Osteoblast (primary cell): ENCODE measurements around the gene ASPSCR1. TPM values are rescaled to one million over a fixed set of nuclear protein-coding genes. Genes with fewer than 3 reads are reported as not detected.

Experiments
- DNase-seq: peaks from one replicate; pipeline ENCODE4 v3.0.0; 2011; ENCODE audit warnings: low spot score, mixed read lengths; ENCODE audit not compliant: insufficient read length; ENCODE audit errors: missing footprints
- H2AFZ ChIP-seq: 2 replicates; pipeline ENCODE4 v1.6.0; 2011; ENCODE audit warnings: mild to moderate bottlenecking, low read length
- H3K27ac ChIP-seq: 2 replicates; pipeline ENCODE4 v1.5.1; 2011; ENCODE audit warnings: mild to moderate bottlenecking, low read depth, low read length, moderate library complexity
- H3K27me3 ChIP-seq: 2 replicates; pipeline ENCODE4 v1.6.0; 2012; ENCODE audit warnings: mild to moderate bottlenecking, control low read depth, inconsistent platforms, low read length, moderate library complexity; ENCODE audit not compliant: insufficient read depth
- H3K36me3 ChIP-seq: 2 replicates; pipeline ENCODE4 v1.5.1; 2011; ENCODE audit warnings: mild to moderate bottlenecking, low read length, control low read depth, moderate library complexity; ENCODE audit not compliant: insufficient read depth
- H3K4me1 ChIP-seq: 2 replicates; pipeline ENCODE4 v1.5.1; 2011; ENCODE audit warnings: mild to moderate bottlenecking, low read length, control low read depth, moderate library complexity; ENCODE audit not compliant: insufficient read depth
- H3K4me2 ChIP-seq: 2 replicates; pipeline ENCODE4 v1.6.0; 2011; ENCODE audit warnings: mild to moderate bottlenecking, low read length; ENCODE audit not compliant: insufficient read depth
- H3K4me3 ChIP-seq: fragments of 200-600 bp; sonication (generic); 3 replicates; pipeline ENCODE4 v1.5.1; 2012; ENCODE audit warnings: mild to moderate bottlenecking, low read length, inconsistent platforms; ENCODE audit not compliant: insufficient read depth
- H3K79me2 ChIP-seq: 2 replicates; pipeline ENCODE4 v1.6.0; 2012; ENCODE audit warnings: mild to moderate bottlenecking, low read length, control low read depth, inconsistent platforms; ENCODE audit not compliant: insufficient read depth
- H3K9me3 ChIP-seq: 2 replicates; pipeline ENCODE4 v1.5.1; 2011; ENCODE audit warnings: low read depth, low read length, control low read depth
- H4K20me1 ChIP-seq: 2 replicates; pipeline ENCODE4 v1.6.0; 2012; ENCODE audit warnings: mild to moderate bottlenecking, low read length, control low read depth; ENCODE audit not compliant: insufficient read depth
- total RNA-seq: library from RNA; depleted of rRNA; stranded (reverse); fragments of >200 nt; gene quantifications from 2 replicates; pipeline ENCODE4 v1.2.3, GENCODE V29; 2012
- TF ChIP-seq, protein P1 (sequence below): IDR thresholded peaks from 2 replicates; pipeline ENCODE4 v1.5.1; 2011; ENCODE audit warnings: mild to moderate bottlenecking, low read depth, low read length, moderate library complexity; ENCODE audit errors: extremely low read depth

Gene ASPSCR1
- total RNA-seq, 1 donor = 35.8 TPM

DNA sequence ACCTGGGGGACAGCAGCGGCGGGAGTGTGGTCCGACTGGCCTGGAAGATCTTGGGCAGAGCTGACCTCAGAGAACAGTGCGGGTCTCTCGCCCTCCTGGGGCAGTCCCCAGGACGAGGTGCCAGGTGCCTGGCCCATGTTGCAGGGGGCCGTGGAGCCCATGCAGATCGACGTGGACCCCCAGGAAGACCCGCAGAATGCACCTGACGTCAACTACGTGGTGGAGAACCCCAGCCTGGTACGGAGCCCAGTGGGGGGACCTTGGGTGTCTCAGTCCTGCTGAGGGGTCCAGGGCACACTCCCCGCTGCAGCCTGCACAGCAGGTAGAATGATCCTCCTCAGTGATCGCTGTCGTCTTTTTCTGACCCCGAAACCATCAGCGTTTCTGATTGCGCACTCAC lies 75.7 kb downstream of the ASPSCR1 start:
- H3K4me2 ChIP-seq = peak overlapping the region; percentile 81
- H3K36me3 ChIP-seq = peaks cover 36% of the 10 kb centered on the region

DNA sequence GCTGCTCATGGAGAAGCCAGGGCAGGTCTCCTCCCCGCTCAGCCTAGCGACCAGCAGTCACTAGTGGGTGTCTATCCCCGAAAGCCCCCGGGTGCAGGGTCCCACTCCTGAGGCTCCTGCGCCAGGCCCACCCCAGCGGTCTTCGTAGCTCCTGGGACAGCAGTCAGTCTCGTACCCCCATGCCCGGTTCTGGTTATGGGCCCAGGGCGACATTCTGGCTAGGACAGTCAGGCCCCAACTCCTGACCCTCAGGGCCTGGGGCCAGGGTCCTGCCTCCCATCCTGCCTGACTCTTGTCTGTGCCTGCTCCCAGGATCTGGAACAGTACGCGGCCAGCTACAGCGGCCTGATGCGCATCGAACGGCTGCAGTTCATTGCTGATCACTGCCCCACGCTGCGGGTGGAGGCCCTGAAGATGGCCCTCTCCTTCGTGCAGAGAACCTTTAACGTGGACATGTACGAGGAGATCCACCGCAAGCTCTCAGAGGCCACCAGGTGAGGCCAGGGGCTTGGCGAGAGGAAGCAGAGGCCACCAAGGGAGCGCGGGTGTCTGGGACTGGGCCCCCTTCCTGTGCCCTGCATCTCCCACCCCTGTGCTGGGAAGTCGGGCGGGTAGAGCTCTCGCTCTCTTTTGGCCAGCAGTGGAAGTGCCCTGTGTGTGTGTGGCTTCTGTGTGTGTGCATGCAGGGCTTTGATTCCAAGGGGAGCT lies 76.3 kb downstream of the ASPSCR1 start:
- Histone ChIP-seq H3K79me2 (peaks cover 46% of the 10 kb centered on the region), H2AFZ (no peak overlapping the region), H3K27me3 (no peaks in the 10 kb centered on the region), H3K36me3 (peaks cover 32% of the 10 kb centered on the region), H3K4me1 (peaks cover 12% of the 10 kb centered on the region), H3K9me3 (no peaks in the 10 kb centered on the region), H4K20me1 (peaks cover 4% of the 10 kb centered on the region), H3K4me2 (peak overlapping the region; percentile 81), H3K4me3 (no peak overlapping the region), H3K27ac (no peak overlapping the region)
- DNase-seq = peak; percentile 86
- TF ChIP-seq, protein P1, sequence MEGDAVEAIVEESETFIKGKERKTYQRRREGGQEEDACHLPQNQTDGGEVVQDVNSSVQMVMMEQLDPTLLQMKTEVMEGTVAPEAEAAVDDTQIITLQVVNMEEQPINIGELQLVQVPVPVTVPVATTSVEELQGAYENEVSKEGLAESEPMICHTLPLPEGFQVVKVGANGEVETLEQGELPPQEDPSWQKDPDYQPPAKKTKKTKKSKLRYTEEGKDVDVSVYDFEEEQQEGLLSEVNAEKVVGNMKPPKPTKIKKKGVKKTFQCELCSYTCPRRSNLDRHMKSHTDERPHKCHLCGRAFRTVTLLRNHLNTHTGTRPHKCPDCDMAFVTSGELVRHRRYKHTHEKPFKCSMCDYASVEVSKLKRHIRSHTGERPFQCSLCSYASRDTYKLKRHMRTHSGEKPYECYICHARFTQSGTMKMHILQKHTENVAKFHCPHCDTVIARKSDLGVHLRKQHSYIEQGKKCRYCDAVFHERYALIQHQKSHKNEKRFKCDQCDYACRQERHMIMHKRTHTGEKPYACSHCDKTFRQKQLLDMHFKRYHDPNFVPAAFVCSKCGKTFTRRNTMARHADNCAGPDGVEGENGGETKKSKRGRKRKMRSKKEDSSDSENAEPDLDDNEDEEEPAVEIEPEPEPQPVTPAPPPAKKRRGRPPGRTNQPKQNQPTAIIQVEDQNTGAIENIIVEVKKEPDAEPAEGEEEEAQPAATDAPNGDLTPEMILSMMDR = no peak

More for the DNA sequence above, 75.7 kb downstream of the ASPSCR1 start:
- Histone ChIP-seq H3K4me3 (peak overlapping the region; percentile 91), H2AFZ (no peak overlapping the region), H3K27me3 (no peaks in the 10 kb centered on the region), H3K9me3 (no peaks in the 10 kb centered on the region), H3K27ac (no peak overlapping the region), H3K4me1 (peaks cover 12% of the 10 kb centered on the region), H4K20me1 (peaks cover 4% of the 10 kb centered on the region), H3K79me2 (peaks cover 46% of the 10 kb centered on the region)
- DNase-seq = peak; percentile 58
- TF ChIP-seq, protein P1 = no peak

DNA sequence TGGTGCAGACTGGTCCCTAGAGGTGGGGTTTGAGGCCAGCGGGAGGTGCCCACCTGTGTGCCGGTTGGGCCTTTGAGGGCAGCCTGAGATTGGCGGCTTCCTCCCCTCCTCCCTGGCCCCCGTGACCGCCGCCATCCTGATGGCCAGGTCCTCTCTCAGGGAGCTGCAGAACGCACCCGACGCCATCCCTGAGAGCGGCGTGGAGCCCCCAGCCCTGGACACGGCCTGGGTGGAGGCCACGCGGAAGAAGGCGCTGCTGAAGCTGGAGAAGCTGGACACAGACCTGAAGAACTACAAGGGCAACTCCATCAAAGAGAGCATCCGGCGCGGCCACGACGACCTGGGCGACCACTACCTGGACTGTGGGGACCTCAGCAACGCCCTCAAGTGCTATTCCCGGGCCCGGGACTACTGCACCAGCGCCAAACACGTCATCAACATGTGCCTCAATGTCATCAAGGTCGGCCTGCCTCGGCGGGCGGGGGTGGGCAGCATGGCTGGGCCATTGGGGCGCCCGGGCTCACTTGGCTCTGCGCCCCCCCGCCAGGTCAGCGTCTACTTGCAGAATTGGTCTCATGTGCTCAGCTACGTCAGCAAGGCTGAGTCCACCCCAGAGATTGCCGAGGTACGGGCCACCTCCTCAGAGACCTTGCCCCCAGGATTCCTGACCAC lies 77.1 kb downstream of the ASPSCR1 start:
- no peak overlapping the region for H3K4me3 ChIP-seq
- DNase-seq = peak; percentile 78
- peaks cover 4% of the 10 kb centered on the region for H4K20me1 ChIP-seq
- H3K36me3 ChIP-seq = peaks cover 32% of the 10 kb centered on the region
- TF ChIP-seq, protein P1 = no peak
- H2AFZ ChIP-seq = no peak overlapping the region
- H3K9me3 ChIP-seq = no peaks in the 10 kb centered on the region
- H3K27me3 ChIP-seq = no peaks in the 10 kb centered on the region
- H3K4me2 ChIP-seq = no peak overlapping the region
- H3K4me1 ChIP-seq = peaks cover 12% of the 10 kb centered on the region
- no peak overlapping the region for H3K27ac ChIP-seq
- peaks cover 44% of the 10 kb centered on the region for H3K79me2 ChIP-seq
